ENCODE results near the gene PSEN1.
A peak's percentile ranks its signal among the peaks of the same experiment; 100 is the strongest.

Gene PSEN1

DNA sequence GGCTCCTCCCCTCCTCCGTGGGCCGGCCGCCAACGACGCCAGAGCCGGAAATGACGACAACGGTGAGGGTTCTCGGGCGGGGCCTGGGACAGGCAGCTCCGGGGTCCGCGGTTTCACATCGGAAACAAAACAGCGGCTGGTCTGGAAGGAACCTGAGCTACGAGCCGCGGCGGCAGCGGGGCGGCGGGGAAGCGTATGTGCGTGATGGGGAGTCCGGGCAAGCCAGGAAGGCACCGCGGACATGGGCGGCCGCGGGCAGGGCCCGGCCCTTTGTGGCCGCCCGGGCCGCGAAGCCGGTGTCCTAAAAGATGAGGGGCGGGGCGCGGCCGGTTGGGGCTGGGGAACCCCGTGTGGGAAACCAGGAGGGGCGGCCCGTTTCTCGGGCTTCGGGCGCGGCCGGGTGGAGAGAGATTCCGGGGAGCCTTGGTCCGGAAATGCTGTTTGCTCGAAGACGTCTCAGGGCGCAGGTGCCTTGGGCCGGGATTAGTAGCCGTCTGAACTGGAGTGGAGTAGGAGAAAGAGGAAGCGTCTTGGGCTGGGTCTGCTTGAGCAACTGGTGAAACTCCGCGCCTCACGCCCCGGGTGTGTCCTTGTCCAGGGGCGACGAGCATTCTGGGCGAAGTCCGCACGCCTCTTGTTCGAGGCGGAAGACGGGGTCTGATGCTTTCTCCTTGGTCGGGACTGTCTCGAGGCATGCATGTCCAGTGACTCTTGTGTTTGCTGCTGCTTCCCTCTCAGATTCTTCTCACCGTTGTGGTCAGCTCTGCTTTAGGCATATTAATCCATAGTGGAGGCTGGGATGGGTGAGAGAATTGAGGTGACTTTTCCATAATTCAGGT, at the start of gene PSEN1:
PSEN1 (plus strand) TSS at position 121 of the 839 bp plus-strand sequence. CDS start 11,513 bp downstream, outside the sequence.
- peak; percentile 99 for DNase-seq

GRCh38 chr14:73091044-73091443, 45.3 kb upstream of the PSEN1 start:
- no peak for DNase-seq

DNA sequence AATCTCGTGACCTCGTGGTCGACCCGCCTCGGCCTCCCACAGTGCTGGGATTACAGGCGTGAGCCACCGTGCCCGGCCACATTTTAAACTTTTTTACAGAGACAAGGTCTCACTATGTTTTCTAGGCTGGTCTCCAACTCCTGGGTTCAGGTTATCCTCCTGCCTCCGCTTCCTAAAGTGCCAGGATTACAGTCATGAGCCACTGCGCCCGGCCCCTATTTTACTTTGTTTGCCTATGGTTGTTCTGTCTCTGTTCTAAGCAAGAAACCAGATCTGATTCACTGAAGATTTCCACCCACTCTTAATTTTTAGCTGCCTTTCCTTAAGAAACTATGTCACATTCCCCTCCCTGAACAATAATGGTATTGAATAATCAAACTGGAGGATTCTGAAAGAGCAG, 38.9 kb upstream of the PSEN1 start:
- no peak for DNase-seq

DNA sequence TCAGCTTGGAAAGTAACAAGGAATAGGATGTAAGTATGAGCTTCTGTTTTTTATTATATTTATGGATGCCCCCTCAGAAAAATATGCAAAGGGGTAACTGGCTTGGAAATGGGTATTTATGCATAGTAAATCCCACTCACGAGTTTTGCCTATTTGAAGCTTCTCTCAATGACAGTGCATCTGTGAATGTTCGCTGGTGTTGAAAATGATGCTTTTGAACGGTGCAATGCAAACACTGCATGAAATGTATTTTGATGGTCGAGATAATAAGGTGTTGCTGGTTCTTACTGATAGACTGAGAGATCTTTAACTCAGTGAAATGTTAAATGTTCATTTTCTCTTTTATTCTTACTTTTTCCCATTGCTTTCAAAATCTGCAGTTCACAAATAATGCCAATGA, 36.0 kb upstream of the PSEN1 start:
- no peak for DNase-seq

GRCh38 chr14:73102806-73103497, 33.4 kb upstream of the PSEN1 start:
- no peak for DNase-seq

- DNase-seq = no peak
These were observed 31.3 kb upstream of the PSEN1 start for GRCh38 chr14:73105050-73105449.

DNA sequence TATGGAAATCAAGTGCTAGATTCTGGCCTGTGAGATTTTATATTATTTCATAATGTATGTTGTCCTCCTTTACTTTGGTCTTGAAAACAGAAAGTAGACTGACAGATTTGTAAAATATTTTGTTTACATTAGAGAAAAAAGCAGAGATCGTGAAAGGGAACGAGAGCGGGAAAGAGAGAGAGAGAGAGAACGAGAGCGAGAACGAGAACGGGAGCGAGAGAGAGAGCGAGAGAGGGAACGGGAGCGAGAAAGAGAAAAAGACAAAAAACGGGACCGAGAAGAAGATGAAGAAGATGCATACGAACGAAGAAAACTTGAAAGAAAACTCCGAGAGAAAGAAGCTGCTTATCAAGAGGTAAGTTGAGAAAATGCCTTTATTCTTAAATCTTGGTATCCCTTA, 30.6 kb upstream of the PSEN1 start:
- no peak for DNase-seq

- no peak for DNase-seq
These were observed 20.1 kb upstream of the PSEN1 start for GRCh38 chr14:73116079-73116665.

- DNase-seq = no peak
These were observed 12.0 kb upstream of the PSEN1 start for GRCh38 chr14:73124180-73124894.

GRCh38 chr14:73125169-73125588, 11.1 kb upstream of the PSEN1 start:
- no peak for DNase-seq

- no peak for DNase-seq
These were observed 10.6 kb upstream of the PSEN1 start for GRCh38 chr14:73125746-73126145.

DNA sequence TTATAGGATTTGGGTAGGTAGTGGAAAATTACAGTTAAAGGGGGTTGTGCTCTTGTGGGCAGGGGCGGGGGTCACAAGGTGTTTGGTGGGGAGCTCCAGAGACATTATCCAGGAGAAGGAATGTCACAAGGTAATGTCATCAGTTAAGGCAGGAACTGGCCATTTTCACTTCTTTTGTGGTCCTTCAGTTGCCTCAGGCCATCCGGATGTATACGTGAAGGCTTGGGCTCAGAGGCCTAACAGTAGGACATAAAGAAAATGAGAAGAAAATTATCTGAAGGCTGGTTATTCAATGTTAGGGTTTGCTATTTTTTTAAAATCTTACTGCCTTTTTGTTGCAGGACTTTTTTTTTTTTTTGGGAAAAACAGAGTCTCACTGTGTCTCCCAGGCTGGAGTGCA, 2.5 kb upstream of the PSEN1 start:
- DNase-seq = no peak

DNA sequence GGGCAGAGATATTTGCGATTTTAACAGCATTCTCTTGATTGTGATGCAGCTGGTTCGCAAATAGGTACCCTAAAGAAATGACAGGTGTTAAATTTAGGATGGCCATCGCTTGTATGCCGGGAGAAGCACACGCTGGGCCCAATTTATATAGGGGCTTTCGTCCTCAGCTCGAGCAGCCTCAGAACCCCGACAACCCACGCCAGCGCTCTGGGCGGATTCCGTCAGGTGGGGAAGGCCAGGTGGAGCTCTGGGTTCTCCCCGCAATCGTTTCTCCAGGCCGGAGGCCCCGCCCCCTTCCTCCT, 271 bp upstream of the PSEN1 start:
- DNase-seq = no peak

GRCh38 chr14:73140811-73141323, 4.6 kb downstream of the PSEN1 start:
- DNase-seq = no peak

DNA sequence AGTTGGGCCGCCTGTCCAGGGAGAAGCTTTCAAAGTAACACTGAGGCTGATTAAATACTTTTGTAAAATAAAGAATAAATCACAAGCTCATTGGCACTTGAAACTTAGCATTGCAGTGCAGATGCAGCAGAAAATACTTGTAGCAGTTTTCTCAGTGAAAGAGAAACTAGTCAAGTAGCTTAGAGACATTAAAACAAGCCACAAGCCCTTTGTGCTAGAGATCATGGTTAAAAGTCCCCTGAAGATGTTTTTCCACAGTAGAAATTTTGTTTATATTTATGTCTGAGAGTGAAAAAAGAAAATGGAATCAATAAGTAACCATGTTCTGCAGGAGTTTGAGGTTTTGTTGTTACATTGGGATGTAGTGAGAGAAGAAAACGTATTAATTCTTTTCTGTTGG, 5.9 kb downstream of the PSEN1 start:
- DNase-seq = no peak

- DNase-seq = no peak
These were observed 6.7 kb downstream of the PSEN1 start for GRCh38 chr14:73143003-73143402.

- DNase-seq = no peak
These were observed 7.3 kb downstream of the PSEN1 start for GRCh38 chr14:73143617-73144016.

- DNase-seq = no peak
These were observed 9.1 kb downstream of the PSEN1 start for GRCh38 chr14:73145371-73145770.

GRCh38 chr14:73146111-73146510, 9.8 kb downstream of the PSEN1 start:
- DNase-seq = no peak

DNA sequence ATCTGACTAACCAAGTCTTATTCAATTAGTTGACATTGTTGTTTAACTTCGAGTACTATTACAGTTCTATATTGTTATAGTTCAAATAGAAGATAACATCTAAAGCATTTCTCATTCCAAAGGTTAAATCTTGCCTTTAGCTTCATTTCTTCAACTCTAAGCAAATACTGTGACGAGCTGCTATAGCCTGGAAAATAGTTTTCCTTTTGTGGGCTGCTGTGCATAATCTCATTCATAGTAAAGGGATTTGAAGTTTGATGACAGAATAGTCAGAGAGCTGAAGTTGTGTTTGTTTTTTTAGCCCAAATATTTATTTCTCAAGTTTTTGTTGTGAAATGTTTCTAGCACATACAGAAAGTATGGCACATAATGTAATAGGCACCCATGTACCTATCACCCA, 13.4 kb downstream of the PSEN1 start:
- no peak for DNase-seq

DNA sequence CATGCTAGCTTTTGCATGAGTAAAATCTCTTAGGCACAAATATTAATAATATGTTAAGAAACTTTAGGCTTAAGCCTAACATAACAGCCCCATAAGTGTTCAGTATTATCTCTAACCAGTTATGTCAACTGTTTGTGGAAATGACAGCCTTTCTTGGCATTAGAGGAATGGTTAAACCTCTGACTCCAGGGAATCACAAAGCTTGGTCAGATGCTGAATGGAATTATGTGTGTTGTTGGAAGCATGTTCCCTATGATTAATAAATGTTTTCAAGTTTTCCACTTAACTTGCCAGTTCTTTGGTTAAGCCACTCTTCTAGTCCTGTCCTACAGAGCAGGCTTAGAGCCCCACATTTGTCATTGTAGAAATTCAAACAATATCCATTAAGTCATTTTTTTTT, 17.0 kb downstream of the PSEN1 start:
- DNase-seq = no peak

- DNase-seq = no peak
These were observed 25.9 kb downstream of the PSEN1 start for GRCh38 chr14:73162251-73162650.

GRCh38 chr14:73166399-73166798, 30.1 kb downstream of the PSEN1 start:
- no peak for DNase-seq
